H1 (cell line): ENCODE results near the gene A2ML1. TPM values are rescaled to one million over a fixed set of nuclear protein-coding genes. Genes with fewer than 3 reads are reported as not detected.
A peak's percentile ranks its signal among the peaks of the same experiment; 100 is the strongest.

ENCODE experiments used
- CTCF ChIA-PET: fragments of 300-600 bp; sonication (Branson Sonifier 250); formaldehyde crosslinking; loops from one replicate; lab custom pipeline; 2021; ENCODE audit not compliant: partially characterized antibody; lab: Charles Lee
- POLR2A ChIA-PET: fragments of 300-600 bp; sonication (Branson Sonifier 250); formaldehyde crosslinking; loops from one replicate; lab custom pipeline; 2021; ENCODE audit warnings: inconsistent platforms; ENCODE audit not compliant: partially characterized antibody; lab: Charles Lee
- DNase-seq, 2 experiments: peaks; one replicate each; pipeline versions ENCODE4 v3.0.0 to v3.0.0-alpha.2; 2010 to 2022; ENCODE audit warnings: low spot score in 2 of 2, low read depth in 1 of 2, mixed read lengths in 1 of 2
- FAIRE-seq: peaks from 2 replicates; lab custom pipeline; 2011; peaks lifted over from hg19 to GRCh38; lab: Jason Lieb, UNC
- H2AFZ ChIP-seq: 2 replicates; pipeline ENCODE4 v1.8.1; 2012; ENCODE audit warnings: low read length, inconsistent platforms
- H2AK5ac ChIP-seq: 2 replicates; pipeline ENCODE4 v1.6.1; 2013; ENCODE audit warnings: low read depth, low read length
- H2BK120ac ChIP-seq: replicated peaks from 2 replicates; pipeline ENCODE3; 2013; ENCODE audit warnings: low read depth, low read length, inconsistent platforms
- H2BK12ac ChIP-seq: 2 replicates; pipeline ENCODE4 v1.6.1; 2013; ENCODE audit warnings: low read depth, low read length
- H2BK15ac ChIP-seq: 2 replicates; pipeline ENCODE4 v1.6.1; 2013; ENCODE audit warnings: low read length
- H2BK20ac ChIP-seq: 2 replicates; pipeline ENCODE4 v1.6.1; 2013; ENCODE audit warnings: low read length
- H2BK5ac ChIP-seq: 2 replicates; pipeline ENCODE4 v1.6.1; 2013; ENCODE audit warnings: low read depth, low read length
- H3K14ac ChIP-seq: 2 replicates; pipeline ENCODE4 v1.6.1; 2013; ENCODE audit warnings: inconsistent platforms; ENCODE audit not compliant: insufficient read length
- H3K18ac ChIP-seq: 2 replicates; pipeline ENCODE4 v1.6.1; 2013; ENCODE audit warnings: low read length; ENCODE audit errors: extremely low read depth
- H3K23ac ChIP-seq: 2 replicates; pipeline ENCODE4 v1.6.1; 2013; ENCODE audit warnings: inconsistent platforms; ENCODE audit not compliant: insufficient read length
- H3K23me2 ChIP-seq: 2 replicates; pipeline ENCODE4 v1.6.1; 2013; ENCODE audit warnings: low read depth, low read length
- H3K27ac ChIP-seq: 2 replicates; pipeline ENCODE4 v1.6.1; 2011; ENCODE audit warnings: low read depth, low read length, inconsistent platforms
- H3K27me3 ChIP-seq, 4 experiments: replicated peaks in 1 of 4; 1 replicate in 1 of 4; 2 replicates in 3 of 4; pipeline versions ENCODE4 v1.6.1 to v1.8.1; 2011 to 2013; ENCODE audit warnings: low read length in 3 of 4, mild to moderate bottlenecking in 3 of 4, inconsistent platforms in 2 of 4, mixed read lengths in 2 of 4, moderate library complexity in 1 of 4; ENCODE audit not compliant: control insufficient read depth in 3 of 4, insufficient read depth in 3 of 4; ENCODE audit errors: extremely low read depth in 1 of 4
- H3K36me3 ChIP-seq, 4 experiments: 2 replicates each; pipeline versions ENCODE4 v1.6.1 to v1.8.1; 2011 to 2013; ENCODE audit warnings: mild to moderate bottlenecking in 4 of 4, low read length in 3 of 4, moderate library complexity in 2 of 4, control low read depth in 1 of 4, inconsistent platforms in 1 of 4; ENCODE audit not compliant: insufficient read depth in 4 of 4, control insufficient read depth in 2 of 4
- H3K4ac ChIP-seq: replicated peaks from 2 replicates; pipeline ENCODE3; 2013; ENCODE audit warnings: low read length, low read depth, mixed read lengths, inconsistent platforms; ENCODE audit not compliant: insufficient read length
- H3K4me1 ChIP-seq, 4 experiments: replicated peaks in 1 of 4; 1 replicate in 1 of 4; 2 replicates in 3 of 4; pipeline versions ENCODE4 v1.6.1 to v1.8.1; 2011 to 2013; ENCODE audit warnings: low read length in 3 of 4, inconsistent platforms in 2 of 4, mixed read lengths in 1 of 4; ENCODE audit not compliant: insufficient read depth in 4 of 4, control insufficient read depth in 3 of 4
- H3K4me2 ChIP-seq, 2 experiments: 2 replicates each; pipeline versions ENCODE4 v1.6.1 to v1.8.1; 2011 to 2013; ENCODE audit warnings: low read depth in 2 of 2, low read length in 2 of 2, control low read depth in 1 of 2, inconsistent platforms in 1 of 2, mild to moderate bottlenecking in 1 of 2; ENCODE audit not compliant: insufficient read depth in 1 of 2
- H3K4me3 ChIP-seq, 4 experiments: fragments of 200-600, 300-600 bp in 1 of 4; sonication (generic), shearing (Covaris generic), sonication (Bioruptor Twin) in 1 of 4; 2 replicates each; pipeline versions ENCODE4 v1.5.1 to v1.8.1; 2011 to 2016; ENCODE audit warnings: low read length in 4 of 4, low read depth in 3 of 4, control low read depth in 2 of 4, inconsistent platforms in 2 of 4, mild to moderate bottlenecking in 2 of 4, mixed read lengths in 1 of 4, moderate library complexity in 1 of 4; ENCODE audit not compliant: insufficient read depth in 2 of 4; ENCODE audit errors: extremely low read depth in 1 of 4
- H3K56ac ChIP-seq: replicated peaks from 2 replicates; pipeline ENCODE3; 2013; ENCODE audit warnings: low read depth, mild to moderate bottlenecking, mixed read lengths, low read length, inconsistent platforms; ENCODE audit not compliant: insufficient read length
- H3K79me1 ChIP-seq: 2 replicates; pipeline ENCODE4 v1.6.1; 2013; ENCODE audit warnings: low read depth, low read length, control low read depth
- H3K79me2 ChIP-seq, 2 experiments: 2 replicates each; pipeline versions ENCODE4 v1.6.1 to v1.8.1; 2012 to 2013; ENCODE audit warnings: low read length in 2 of 2, mild to moderate bottlenecking in 2 of 2, inconsistent platforms in 1 of 2; ENCODE audit not compliant: insufficient read depth in 2 of 2, control insufficient read depth in 1 of 2
- H3K9ac ChIP-seq, 4 experiments: replicated peaks in 1 of 4; 1 replicate in 1 of 4; 2 replicates in 3 of 4; pipeline versions ENCODE4 v1.6.1 to v1.8.1; 2011 to 2013; ENCODE audit warnings: low read depth in 3 of 4, low read length in 3 of 4, control low read depth in 2 of 4, mild to moderate bottlenecking in 2 of 4, moderate library complexity in 2 of 4, inconsistent platforms in 1 of 4; ENCODE audit errors: extremely low read depth in 1 of 4
- H3K9me3 ChIP-seq, 2 experiments: 2 replicates each; pipeline versions ENCODE4 v1.6.1 to v1.8.1; 2012 to 2013; ENCODE audit warnings: mild to moderate bottlenecking in 2 of 2, moderate library complexity in 2 of 2, control low read depth in 1 of 2, inconsistent platforms in 1 of 2, low read depth in 1 of 2, low read length in 1 of 2, mixed read lengths in 1 of 2; ENCODE audit not compliant: insufficient read depth in 2 of 2
- H4K20me1 ChIP-seq, 2 experiments: replicated peaks in 1 of 2; 2 replicates each; pipeline versions ENCODE3 to v1.8.1; 2011 to 2013; ENCODE audit warnings: inconsistent platforms in 2 of 2, low read length in 2 of 2, mild to moderate bottlenecking in 1 of 2; ENCODE audit not compliant: insufficient read depth in 2 of 2, control insufficient read depth in 1 of 2
- H4K5ac ChIP-seq: 2 replicates; pipeline ENCODE4 v1.6.1; 2013; ENCODE audit warnings: low read length, low read depth, mixed read lengths, inconsistent platforms; ENCODE audit not compliant: insufficient read length
- H4K8ac ChIP-seq: 2 replicates; pipeline ENCODE4 v1.8.0; 2013; ENCODE audit warnings: mild to moderate bottlenecking, moderate library complexity, low read length, inconsistent platforms; ENCODE audit not compliant: insufficient read depth; ENCODE audit errors: extremely low read depth
- H4K91ac ChIP-seq: replicated peaks from 2 replicates; pipeline ENCODE3; 2013; ENCODE audit warnings: low read length, mixed read lengths, inconsistent platforms; ENCODE audit not compliant: insufficient read length
- CBX8 ChIP-seq: fragments of 300-800, 300-1000 bp; sonication (generic); IDR thresholded peaks from 2 replicates; pipeline ENCODE4 v1.7.1; 2016; ENCODE audit warnings: low read depth, low read length, borderline replicate concordance
- CREB1 ChIP-seq: IDR thresholded peaks from 2 replicates; pipeline ENCODE4 v1.6.1; 2012; ENCODE audit warnings: inconsistent platforms
- PHF8 ChIP-seq: fragments of 200-600 bp; sonication (generic); conservative IDR thresholded peaks from 2 replicates; pipeline ENCODE4 v1.7.1; 2012; ENCODE audit warnings: low read depth, mild to moderate bottlenecking, inconsistent platforms, low read length, moderate library complexity
- SUZ12 ChIP-seq: fragments of 200-600 bp; sonication (generic); IDR thresholded peaks from 2 replicates; pipeline ENCODE4 v1.6.1; 2012; ENCODE audit warnings: mild to moderate bottlenecking, inconsistent platforms, low read length, moderate library complexity, mixed read lengths
- YY1 ChIP-seq: IDR thresholded peaks from 2 replicates; pipeline ENCODE4 v1.6.1; 2011; ENCODE audit warnings: low read depth, mild to moderate bottlenecking, low read length
- WGBS, 2 experiments: shearing (Covaris generic) in 1 of 2; methylation state at CpG; one replicate each; pipeline versions ENCODE4 v1.1.6 to v1.1.7; 2013 to 2015; ENCODE audit warnings: low lambda C conversion rate in 2 of 2, mixed read lengths in 2 of 2, inconsistent platforms in 1 of 2, low coverage in 1 of 2, missing lambda C conversion rate in 1 of 2; ENCODE audit not compliant: insufficient replicate concordance in 2 of 2, insufficient coverage in 1 of 2, insufficient read length in 1 of 2; ENCODE audit errors: extremely low coverage in 1 of 2, missing lambda C conversion rate in 1 of 2; 5-methylcytosine and 5-hydroxymethylcytosine counted together
- polyA plus RNA-seq, 7 experiments: library from polyadenylated mRNA; depleted of rRNA in 3 of 7; stranded (reverse) in 5 of 7; unstranded in 2 of 7; fragments of >200 nt in 5 of 7; fragments of 200-250 nt in 2 of 7; gene quantifications; 1 replicate in 5 of 7; 2 replicates in 1 of 7; 4 replicates in 1 of 7; pipeline versions ENCODE4 v1.2.1 to v1.2.3, GENCODE V29; 2011 to 2013; ENCODE audit warnings: missing spikeins in 2 of 7, mixed read lengths in 2 of 7
- total RNA-seq: library from RNA; stranded (reverse); fragmentation: NEBNext Ultra II Directional; extraction: Animal tissue kit (Norgen Biotek cat#: 25700); gene quantifications from 2 replicates; pipeline ENCODE4 v1.2.1, GENCODE V29; 2021

Gene A2ML1
- total and polyA plus RNA-seq, 2 of the 8 experiments (the other 6 are each of a cell fraction or from before 2014, with no cell fraction given), result 10.2 to 10.3 TPM

- Histone ChIP-seq H3K23me2 (0 out of 2 replicates have a peak, but pooled peaks cover 3% of the 10 kb centered on the region), H4K91ac (no peak overlapping the region), H3K4me1 (no peaks in the 10 kb centered on the region), H3K27ac (no peak overlapping the region), H2BK20ac (no peak overlapping the region), H2BK120ac (no peak overlapping the region), H3K27me3 (no peaks in the 10 kb centered on the region), H4K20me1 (no peaks in the 10 kb centered on the region), H3K9me3 (peaks cover 13 to 15% of the 10 kb centered on the region in 2 experiments), H2BK5ac (no peak overlapping the region), H2BK15ac (peak overlapping the region; percentile 10; the same call in 1 of the 2 replicates), H3K4ac (peak overlapping the region; percentile 14), H3K36me3 (peaks cover 5 to 19% (median 9%) of the 10 kb centered on the region in 4 experiments; a peak in 6 of 8 replicates), H2AK5ac (no peak overlapping the region; the same call in 1 of the 2 replicates), H3K4me3 (no peak overlapping the region), H4K8ac (no peak overlapping the region), H3K4me2 (no peak overlapping the region), H3K23ac (no peak overlapping the region), H4K5ac (no peak overlapping the region), H3K18ac (no peak overlapping the region), H3K56ac (no peak overlapping the region), H2AFZ (no peak overlapping the region), H3K14ac (no peak overlapping the region), H3K9ac (no peak overlapping the region), H3K79me1 (no peaks in the 10 kb centered on the region), H3K79me2 (peaks cover 0 to 19% of the 10 kb centered on the region in 2 experiments; a peak in 3 of 4 replicates), H2BK12ac (0 out of 2 replicates have a peak overlapping the region, but pooled peaks have one; percentile 27)
- ChIA-PET POLR2A (interaction anchor here (1.1 to 3.7 kb wide), 4 partner anchors 9 to 93 kb away, joined by 3 to 21 read pairs (median 4); no protein-coding TSS in a partner anchor), CTCF (interaction anchor here (0.6 to 4.8 kb wide), 3 partner anchors 14 to 75 kb away, joined by 3 to 18 read pairs (median 6); no protein-coding TSS in a partner anchor)
- DNase-seq (no peak), FAIRE-seq (no peak)
- WGBS, 2 experiments, result 87% methylated on average over 4 of the region's 4 CpGs; no CpG with 5 or more reads in 1 of the 2 experiments
- TF ChIP-seq CREB1, result no peak
- TF ChIP-seq PHF8, result no peak
- no peak for TF ChIP-seq CBX8
- no peak for TF ChIP-seq YY1
- TF ChIP-seq SUZ12, result no peak
Observed at GRCh38 chr12:8785499-8785898, 36.9 kb upstream of the A2ML1 start.
